ENCODE measurements around the gene NR5A2.

GRCh38 chr1:200143347-200143746 is 115.8 kb downstream of the NR5A2 start:
- no peak for TF ChIP-seq CTCF (IDR thresholded peaks at IDR 0.05 in 8 of 11, conservative IDR thresholded peaks at IDR 0.05 in 3 of 11)
- TF ChIP-seq POLR2A (IDR thresholded peaks at IDR 0.05): no peak
- no peak for TF ChIP-seq POLR2AphosphoS5 (IDR thresholded peaks at IDR 0.05)
